GM12878 (cell line): Measurements from ENCODE around the gene C8G. TPM values are rescaled to one million over a fixed set of nuclear protein-coding genes. Genes with fewer than 3 reads are reported as not detected.

Experiments
- ATAC-seq: fragments of 200-7000 bp; cut with Tn5 transposase; 3 replicates; pipeline ENCODE4 v1.9.1; 2020; ENCODE audit warnings: mild to moderate bottlenecking, moderate library complexity
- BruUV-seq: library from RNA; stranded (reverse); fragments of 400-500 nt; replicated peaks from 2 replicates; lab custom pipeline; 2021; lab: Mats Ljungman, UMichigan
- CTCF ChIA-PET: fragments of 300-600 bp; sonication (Branson Sonifier 250); formaldehyde crosslinking; extraction: SDS; loops from one replicate; lab custom pipeline; 2021; ENCODE audit warnings: inconsistent platforms; lab: Yijun Ruan, JAX
- POLR2A ChIA-PET: fragments of 350-600 bp; formaldehyde crosslinking; extraction: SDS; loops from one replicate; lab custom pipeline; 2021; ENCODE audit warnings: inconsistent platforms; lab: Charles Lee
- RAD21 ChIA-PET: fragments of 300-600 bp; sonication (Branson Sonifier 250); formaldehyde crosslinking; loops from one replicate; lab custom pipeline; 2023; ENCODE audit warnings: antibody characterized with exemption; ENCODE audit not compliant: unreplicated experiment; lab: Charles Lee
- SMC1A ChIA-PET: fragments of 300-600 bp; sonication (Branson Sonifier 250); formaldehyde crosslinking; loops from one replicate; lab custom pipeline; 2023; ENCODE audit not compliant: unreplicated experiment, uncharacterized antibody; lab: Charles Lee
- DNase-seq: peaks from one replicate; pipeline ENCODE4 v3.0.0-alpha.2; 2011; ENCODE audit warnings: low read depth, low spot score
- FAIRE-seq: peaks from 3 replicates; lab custom pipeline; 2011; peaks lifted over from hg19 to GRCh38; lab: Jason Lieb, UNC
- H2AFZ ChIP-seq: 2 replicates; pipeline ENCODE4 v1.6.0; 2011; ENCODE audit warnings: low read depth, low read length, control low read depth; ENCODE audit not compliant: control insufficient read depth
- H3K27ac ChIP-seq: 2 replicates; pipeline ENCODE4 v1.5.1; 2011; ENCODE audit warnings: control low read depth; ENCODE audit not compliant: control insufficient read depth, insufficient read depth
- H3K27me3 ChIP-seq, 2 experiments: replicated peaks in 1 of 2; 2 replicates each; pipeline versions ENCODE4 v1.6.0 to v1.6.1; 2011; ENCODE audit warnings: low read length in 1 of 2; ENCODE audit not compliant: control insufficient read depth in 2 of 2, insufficient read depth in 2 of 2
- H3K36me3 ChIP-seq, 2 experiments: 2 replicates each; pipeline ENCODE4 v1.5.1; 2011; ENCODE audit warnings: low read length in 1 of 2; ENCODE audit not compliant: control insufficient read depth in 2 of 2, insufficient read depth in 2 of 2
- H3K4me1 ChIP-seq: 2 replicates; pipeline ENCODE4 v1.6.1; 2011; ENCODE audit warnings: mild to moderate bottlenecking, low read length, moderate library complexity, mixed read lengths; ENCODE audit not compliant: control insufficient read depth, insufficient read depth
- H3K4me2 ChIP-seq: 2 replicates; pipeline ENCODE4 v1.6.0; 2011; ENCODE audit warnings: control low read depth; ENCODE audit not compliant: control insufficient read depth, insufficient read depth
- H3K4me3 ChIP-seq: fragments of 200-600 bp; sonication (generic); 2 replicates; pipeline ENCODE4 v1.5.1; 2016
- H3K79me2 ChIP-seq: 2 replicates; pipeline ENCODE4 v1.6.0; 2011; ENCODE audit warnings: low read length; ENCODE audit not compliant: control insufficient read depth, insufficient read depth
- H3K9ac ChIP-seq: 2 replicates; pipeline ENCODE4 v1.8.0; 2011; ENCODE audit warnings: low read length, control low read depth, mixed read lengths; ENCODE audit not compliant: control insufficient read depth, insufficient read depth
- H3K9me3 ChIP-seq: replicated peaks from 3 replicates; pipeline ENCODE4 v1.5.1; 2011; ENCODE audit warnings: mild to moderate bottlenecking, low read length; ENCODE audit not compliant: control insufficient read depth, insufficient read depth
- H4K20me1 ChIP-seq: 2 replicates; pipeline ENCODE4 v1.6.0; 2011; ENCODE audit not compliant: control insufficient read depth, insufficient read depth
- EP300 ChIP-seq, 2 experiments: fragments of 150-350 bp in 1 of 2; IDR thresholded peaks; 2 replicates each; pipeline ENCODE4 v1.6.1; 2011 to 2012; ENCODE audit warnings: low read depth in 2 of 2, low read length in 2 of 2, borderline replicate concordance in 1 of 2, improper control_type of control experiment in 1 of 2, inconsistent platforms in 1 of 2; ENCODE audit not compliant: control insufficient read depth in 1 of 2
- ESRRA ChIP-seq: IDR thresholded peaks from 2 replicates; pipeline ENCODE4 v1.6.1; 2012; ENCODE audit warnings: mild to moderate bottlenecking, low read length, improper control_type of control experiment
- FOXK2 ChIP-seq: fragments of 450-650 bp; IDR thresholded peaks from 2 replicates; pipeline ENCODE4 v1.6.1; 2017; ENCODE audit warnings: mild to moderate bottlenecking, moderate library complexity
- RELA ChIP-seq: fragments of 450-650 bp; IDR thresholded peaks from 2 replicates; pipeline ENCODE4 v1.8.0; 2014; ENCODE audit warnings: borderline replicate concordance; ENCODE audit not compliant: partially characterized antibody
- RELB ChIP-seq: fragments of 450-650 bp; IDR thresholded peaks from 2 replicates; pipeline ENCODE4 v1.6.1; 2017; ENCODE audit warnings: low read depth, mild to moderate bottlenecking, moderate library complexity
- ZNF24 ChIP-seq: fragments of 450-650 bp; IDR thresholded peaks from 2 replicates; pipeline ENCODE4 v1.6.1; 2017; ENCODE audit warnings: antibody characterized with exemption, mild to moderate bottlenecking
- WGBS: methylation state at CpG from one replicate; pipeline ENCODE4 v1.1.6; 2016; ENCODE audit warnings: low lambda C conversion rate; ENCODE audit not compliant: insufficient replicate concordance, insufficient coverage; ENCODE audit errors: missing lambda C conversion rate; 5-methylcytosine and 5-hydroxymethylcytosine counted together
- in situ Hi-C: fragments of 300-500 bp; cut with MboI; formaldehyde crosslinking; loops from 9 replicates; pipeline ENCODE4 v1.14.3; 2018; ENCODE audit warnings: mixed read lengths
- intact Hi-C: fragments of 100-400 bp; cut with micrococcal nuclease; formaldehyde crosslinking; loops from one replicate; pipeline ENCODE4 v1.14.2; 2022; ENCODE audit not compliant: unreplicated experiment
- polyA plus RNA-seq, 11 experiments: library from polyadenylated mRNA; depleted of rRNA in 4 of 11; unstranded in 6 of 11; stranded (reverse) in 5 of 11; fragments of >200 nt; fragmentation: Nextera tagmentation in 4 of 11; fragmentation: Illumina TruSeq in 1 of 11; extraction: Ambion mirVana in 4 of 11; extraction: Trizol in 1 of 11; gene quantifications; 1 replicate in 1 of 11; 2 replicates in 10 of 11; pipeline versions ENCODE4 v1.2.1 to v1.2.3, GENCODE V29; 2011 to 2016; ENCODE audit warnings: inconsistent platforms in 2 of 11, missing spikeins in 2 of 11, low read depth in 1 of 11
- total RNA-seq, 4 experiments: library from RNA; depleted of rRNA in 3 of 4; stranded (reverse); fragments of >200 nt in 3 of 4; fragmentation: Illumina TruSeq in 1 of 4; extraction: Trizol in 1 of 4; gene quantifications; 2 replicates each; pipeline versions ENCODE4 v1.2.1 to v1.2.3, GENCODE V29; 2013 to 2021
- TF ChIP-seq, protein P1 (sequence below): fragments of 450-650 bp; IDR thresholded peaks from 2 replicates; pipeline ENCODE4 v1.6.1; 2016; ENCODE audit warnings: mild to moderate bottlenecking
- TF ChIP-seq, protein P2 (sequence below), 3 experiments: IDR thresholded peaks in 2 of 3; conservative IDR thresholded peaks in 1 of 3; 2 replicates each; pipeline ENCODE4 v1.5.1; 2011; ENCODE audit warnings: low read depth in 3 of 3, low read length in 3 of 3, mild to moderate bottlenecking in 3 of 3, control low read depth in 2 of 3, moderate library complexity in 2 of 3, inconsistent platforms in 1 of 3, mixed read lengths in 1 of 3; ENCODE audit not compliant: control insufficient read depth in 2 of 3, insufficient read depth in 1 of 3; ENCODE audit errors: extremely low read depth in 1 of 3

The C8G gene
- total and polyA plus RNA-seq, 10 of the 15 experiments (the other 5 are each of a cell fraction or from before 2014, with no cell fraction given), result 0.26 to 0.69 (median 0.50) TPM; not detected in 7

- ATAC-seq (no peak), FAIRE-seq (no peak)
- SMC1A ChIA-PET, result no interaction called here
- H3K9me3 ChIP-seq, result no peaks in the 10 kb centered on the region
- H3K4me3 ChIP-seq, result no peak overlapping the region
- no peak overlapping the region for H3K4me2 ChIP-seq
- in situ Hi-C loops, result no loop called here
- H3K9ac ChIP-seq, result no peak overlapping the region
- RAD21 ChIA-PET, result no interaction called here
- no TSS peak for BruUV-seq
- no peaks in the 10 kb centered on the region for H3K27me3 ChIP-seq
- no peak for TF ChIP-seq ESRRA
- TF ChIP-seq, protein P1, sequence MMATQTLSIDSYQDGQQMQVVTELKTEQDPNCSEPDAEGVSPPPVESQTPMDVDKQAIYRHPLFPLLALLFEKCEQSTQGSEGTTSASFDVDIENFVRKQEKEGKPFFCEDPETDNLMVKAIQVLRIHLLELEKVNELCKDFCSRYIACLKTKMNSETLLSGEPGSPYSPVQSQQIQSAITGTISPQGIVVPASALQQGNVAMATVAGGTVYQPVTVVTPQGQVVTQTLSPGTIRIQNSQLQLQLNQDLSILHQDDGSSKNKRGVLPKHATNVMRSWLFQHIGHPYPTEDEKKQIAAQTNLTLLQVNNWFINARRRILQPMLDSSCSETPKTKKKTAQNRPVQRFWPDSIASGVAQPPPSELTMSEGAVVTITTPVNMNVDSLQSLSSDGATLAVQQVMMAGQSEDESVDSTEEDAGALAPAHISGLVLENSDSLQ, result no peak
- TF ChIP-seq FOXK2, result no peak
- TF ChIP-seq, protein P2, sequence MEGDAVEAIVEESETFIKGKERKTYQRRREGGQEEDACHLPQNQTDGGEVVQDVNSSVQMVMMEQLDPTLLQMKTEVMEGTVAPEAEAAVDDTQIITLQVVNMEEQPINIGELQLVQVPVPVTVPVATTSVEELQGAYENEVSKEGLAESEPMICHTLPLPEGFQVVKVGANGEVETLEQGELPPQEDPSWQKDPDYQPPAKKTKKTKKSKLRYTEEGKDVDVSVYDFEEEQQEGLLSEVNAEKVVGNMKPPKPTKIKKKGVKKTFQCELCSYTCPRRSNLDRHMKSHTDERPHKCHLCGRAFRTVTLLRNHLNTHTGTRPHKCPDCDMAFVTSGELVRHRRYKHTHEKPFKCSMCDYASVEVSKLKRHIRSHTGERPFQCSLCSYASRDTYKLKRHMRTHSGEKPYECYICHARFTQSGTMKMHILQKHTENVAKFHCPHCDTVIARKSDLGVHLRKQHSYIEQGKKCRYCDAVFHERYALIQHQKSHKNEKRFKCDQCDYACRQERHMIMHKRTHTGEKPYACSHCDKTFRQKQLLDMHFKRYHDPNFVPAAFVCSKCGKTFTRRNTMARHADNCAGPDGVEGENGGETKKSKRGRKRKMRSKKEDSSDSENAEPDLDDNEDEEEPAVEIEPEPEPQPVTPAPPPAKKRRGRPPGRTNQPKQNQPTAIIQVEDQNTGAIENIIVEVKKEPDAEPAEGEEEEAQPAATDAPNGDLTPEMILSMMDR (IDR thresholded peaks at IDR 0.05 in 2 of 3, conservative IDR thresholded peaks at IDR 0.05 in 1 of 3; ENCODE audit: control insufficient read depth in 2 of 3, extremely low read depth in 1 of 3, insufficient read depth in 1 of 3, low read depth in 3 of 3, low read length in 3 of 3), result no peak
- no peak for TF ChIP-seq EP300 (IDR thresholded peaks at IDR 0.05; ENCODE audit: borderline replicate concordance in 1 of 2, control insufficient read depth in 1 of 2, low read depth in 2 of 2, low read length in 2 of 2)
- TF ChIP-seq RELA, result no peak
- no peak for TF ChIP-seq RELB
- no peak for TF ChIP-seq ZNF24
- TF ChIP-seq, all 136 proteins: peak for 0
- ChIA-PET POLR2A (no interaction called here), CTCF (interaction anchor here (0.7 to 0.9 kb wide), 2 partner anchors 10 to 85 kb away, joined by 3 read pairs; partner anchors contain the start of gene AJM1)
- no peak overlapping the region for H2AFZ ChIP-seq
- no peak overlapping the region for H3K27ac ChIP-seq
- intact Hi-C loops, result no loop called here
- no peaks in the 10 kb centered on the region for H3K4me1 ChIP-seq
- no peak for DNase-seq
- 99% methylated on average over 13 of the region's 13 CpGs for WGBS
- no peaks in the 10 kb centered on the region for H3K79me2 ChIP-seq
- H4K20me1 ChIP-seq, result no peaks in the 10 kb centered on the region
- peaks cover 21 to 23% of the 10 kb centered on the region in 2 experiments for H3K36me3 ChIP-seq
Measured at GRCh38 chr9:136926749-136927148, 18.3 kb upstream of the C8G start.
